Measurements from ENCODE around the gene BTBD16. TPM values are rescaled to one million over a fixed set of nuclear protein-coding genes. Genes with fewer than 3 reads are reported as not detected.

BTBD16 gene
- total RNA-seq, 2 donors from 2014 or later = not detected

DNA sequence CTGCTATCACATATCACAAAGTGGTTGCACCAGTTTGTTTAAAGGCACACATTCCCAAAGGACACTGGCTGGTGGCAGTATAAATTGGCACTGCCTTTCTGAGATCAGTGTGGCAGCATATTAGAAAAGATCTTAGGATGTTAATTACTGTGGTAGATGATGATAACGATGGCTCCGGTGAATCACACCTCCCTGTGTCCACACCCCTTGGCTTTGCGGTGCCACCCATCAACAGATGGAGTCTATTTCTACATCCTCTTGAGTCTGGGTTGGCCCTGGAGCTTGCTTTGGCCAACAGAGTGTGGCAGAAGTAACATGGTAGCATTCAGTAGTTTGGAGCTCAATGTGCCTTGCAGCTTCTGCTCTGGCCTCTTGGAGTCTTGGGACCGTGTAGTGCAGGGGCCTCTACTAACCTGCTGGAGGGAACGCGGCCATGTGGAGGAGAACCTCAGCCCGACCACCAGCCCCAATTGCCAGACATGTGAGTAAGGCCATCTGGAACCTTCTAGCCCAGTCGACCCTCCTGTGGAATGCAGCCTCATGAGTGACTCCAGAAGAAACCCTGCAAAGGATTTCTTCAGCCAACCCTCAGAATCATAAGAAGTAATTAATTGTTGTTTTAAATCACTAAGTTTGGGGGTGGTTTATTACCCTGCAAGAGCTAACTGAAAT is 76.2 kb downstream of the BTBD16 start:
- TF ChIP-seq POLR2A (IDR thresholded peaks at IDR 0.05) = no peak
- DNase-seq (no peak), ATAC-seq (no peak)
- Histone ChIP-seq H3K36me3 (replicated peaks in 1 of 2; ENCODE audit: insufficient read depth in 1 of 2, low read depth in 2 of 2) (no peaks in the 10 kb centered on the region), H3K27me3 (no peaks in the 10 kb centered on the region), H3K4me3 (no peak overlapping the region), H3K27ac (no peak overlapping the region), H3K4me1 (no peaks in the 10 kb centered on the region), H3K9me3 (no peaks in the 10 kb centered on the region)
- WGBS, 2 donors = 83 to 86% methylated on average over 7 to 8 of the region's 8 CpGs
- intact Hi-C loops (cut with DNase I) = no loop called here

DNA sequence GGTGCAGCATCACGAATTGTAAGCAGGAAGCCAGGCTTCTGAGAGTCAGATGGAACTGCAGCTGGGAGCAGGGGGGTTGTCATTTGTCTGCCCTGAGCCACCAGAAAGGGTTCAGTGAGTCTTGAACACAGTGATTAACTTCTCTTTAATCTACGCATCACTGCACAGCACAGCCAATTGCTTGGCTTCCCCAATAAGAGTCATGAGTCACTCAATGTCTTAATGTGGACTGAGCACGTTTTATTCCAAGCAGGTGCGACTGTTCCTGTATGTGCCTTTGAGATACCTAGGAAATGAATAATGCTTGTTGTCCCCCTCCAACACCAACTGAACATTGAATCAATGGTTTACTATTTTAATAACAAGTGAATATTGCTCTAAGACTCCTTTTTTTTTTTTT is 77.4 kb downstream of the BTBD16 start:
- WGBS, 2 donors = 75 to 81% methylated on average over 4 of the region's 4 CpGs
- intact Hi-C loops (cut with DNase I) = no loop called here
- DNase-seq = no peak

DNA sequence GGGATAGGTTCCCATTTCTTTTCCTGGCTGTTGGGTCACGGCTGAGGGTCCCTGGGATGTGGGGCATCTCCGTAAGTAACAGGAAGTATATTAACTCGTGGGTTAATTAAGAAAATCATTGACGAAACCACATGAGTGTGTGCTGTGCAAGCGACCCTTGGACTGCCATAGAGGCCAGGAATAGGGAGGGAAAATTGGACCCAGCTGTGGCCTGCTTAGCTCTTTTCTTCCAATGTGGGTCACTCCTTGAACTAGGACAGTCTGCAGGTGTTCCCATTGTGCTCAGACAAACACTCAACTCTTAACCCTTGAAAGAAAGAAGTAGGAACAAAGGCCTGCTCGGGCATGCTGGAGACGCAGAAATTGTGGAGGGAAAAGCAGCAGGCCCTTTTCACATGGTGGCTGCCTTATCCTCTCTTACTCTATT is 77.9 kb downstream of the BTBD16 start:
- Histone ChIP-seq H3K4me1 (no peaks in the 10 kb centered on the region), H3K27ac (no peak overlapping the region), H3K4me3 (no peak overlapping the region), H3K36me3 (replicated peaks in 1 of 2; ENCODE audit: insufficient read depth in 1 of 2, low read depth in 2 of 2) (no peaks in the 10 kb centered on the region), H3K27me3 (no peaks in the 10 kb centered on the region), H3K9me3 (no peaks in the 10 kb centered on the region)
- DNase-seq = no peak
- TF ChIP-seq, protein P1, sequence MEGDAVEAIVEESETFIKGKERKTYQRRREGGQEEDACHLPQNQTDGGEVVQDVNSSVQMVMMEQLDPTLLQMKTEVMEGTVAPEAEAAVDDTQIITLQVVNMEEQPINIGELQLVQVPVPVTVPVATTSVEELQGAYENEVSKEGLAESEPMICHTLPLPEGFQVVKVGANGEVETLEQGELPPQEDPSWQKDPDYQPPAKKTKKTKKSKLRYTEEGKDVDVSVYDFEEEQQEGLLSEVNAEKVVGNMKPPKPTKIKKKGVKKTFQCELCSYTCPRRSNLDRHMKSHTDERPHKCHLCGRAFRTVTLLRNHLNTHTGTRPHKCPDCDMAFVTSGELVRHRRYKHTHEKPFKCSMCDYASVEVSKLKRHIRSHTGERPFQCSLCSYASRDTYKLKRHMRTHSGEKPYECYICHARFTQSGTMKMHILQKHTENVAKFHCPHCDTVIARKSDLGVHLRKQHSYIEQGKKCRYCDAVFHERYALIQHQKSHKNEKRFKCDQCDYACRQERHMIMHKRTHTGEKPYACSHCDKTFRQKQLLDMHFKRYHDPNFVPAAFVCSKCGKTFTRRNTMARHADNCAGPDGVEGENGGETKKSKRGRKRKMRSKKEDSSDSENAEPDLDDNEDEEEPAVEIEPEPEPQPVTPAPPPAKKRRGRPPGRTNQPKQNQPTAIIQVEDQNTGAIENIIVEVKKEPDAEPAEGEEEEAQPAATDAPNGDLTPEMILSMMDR (IDR thresholded peaks at IDR 0.05) = no peak
- no peak for TF ChIP-seq POLR2A (IDR thresholded peaks at IDR 0.05)
- WGBS, 2 donors = 71 to 75% methylated on average over 7 of the region's 7 CpGs
- ATAC-seq = no peak
- intact Hi-C loops (cut with DNase I) = no loop called here

More for the DNA sequence above, 77.4 kb downstream of the BTBD16 start:
- ATAC-seq = no peak
- H3K4me1 ChIP-seq = no peaks in the 10 kb centered on the region
- H3K9me3 ChIP-seq = no peaks in the 10 kb centered on the region
- no peak overlapping the region for H3K4me3 ChIP-seq
- no peaks in the 10 kb centered on the region for H3K36me3 ChIP-seq (replicated peaks in 1 of 2; ENCODE audit: insufficient read depth in 1 of 2, low read depth in 2 of 2)
- H3K27me3 ChIP-seq = no peaks in the 10 kb centered on the region
- H3K27ac ChIP-seq = no peak overlapping the region
- TF ChIP-seq POLR2A (IDR thresholded peaks at IDR 0.05) = no peak
- TF ChIP-seq, protein P1 (IDR thresholded peaks at IDR 0.05) = no peak

DNA sequence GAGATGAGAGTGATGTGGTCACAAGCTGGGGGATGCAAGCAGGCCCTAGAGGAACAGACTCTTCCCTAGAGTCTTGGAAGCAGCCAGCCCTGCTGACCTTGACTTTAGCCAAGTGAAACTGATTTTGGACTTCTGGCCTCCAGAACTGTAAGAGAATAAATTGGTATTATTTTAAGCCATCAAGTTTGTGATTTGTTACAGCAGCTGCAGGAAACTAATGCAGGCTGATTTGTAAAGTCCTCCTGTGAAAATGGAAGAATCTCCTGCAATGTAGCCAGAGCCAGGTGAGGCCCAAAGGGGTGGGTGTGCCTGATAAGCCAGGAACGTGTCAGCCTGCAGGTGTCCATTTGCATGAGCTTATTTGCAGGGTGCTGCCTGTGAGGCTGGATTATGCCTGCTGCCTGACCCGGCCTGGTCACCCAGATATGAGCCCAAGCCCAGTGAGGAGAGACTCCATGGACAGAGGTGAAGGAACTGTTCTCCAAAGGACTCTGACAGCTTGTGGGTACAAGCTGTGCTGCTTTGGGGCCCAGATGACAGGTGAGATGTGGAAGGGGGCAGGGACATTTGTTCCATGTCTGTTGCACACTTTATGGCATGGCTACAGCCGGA is 78.8 kb downstream of the BTBD16 start:
- WGBS, 2 donors = 56 to 59% methylated on average over 1 to 3 of the region's 3 CpGs
- Histone ChIP-seq H3K27me3 (no peaks in the 10 kb centered on the region), H3K4me1 (no peaks in the 10 kb centered on the region), H3K27ac (no peak overlapping the region), H3K36me3 (replicated peaks in 1 of 2; ENCODE audit: insufficient read depth in 1 of 2, low read depth in 2 of 2) (no peaks in the 10 kb centered on the region), H3K9me3 (no peaks in the 10 kb centered on the region), H3K4me3 (no peak overlapping the region)
- ATAC-seq (no peak), DNase-seq (no peak)
- intact Hi-C loops (cut with DNase I) = no loop called here
- TF ChIP-seq, protein P1 (IDR thresholded peaks at IDR 0.05) = no peak
- TF ChIP-seq POLR2A (IDR thresholded peaks at IDR 0.05) = no peak

DNA sequence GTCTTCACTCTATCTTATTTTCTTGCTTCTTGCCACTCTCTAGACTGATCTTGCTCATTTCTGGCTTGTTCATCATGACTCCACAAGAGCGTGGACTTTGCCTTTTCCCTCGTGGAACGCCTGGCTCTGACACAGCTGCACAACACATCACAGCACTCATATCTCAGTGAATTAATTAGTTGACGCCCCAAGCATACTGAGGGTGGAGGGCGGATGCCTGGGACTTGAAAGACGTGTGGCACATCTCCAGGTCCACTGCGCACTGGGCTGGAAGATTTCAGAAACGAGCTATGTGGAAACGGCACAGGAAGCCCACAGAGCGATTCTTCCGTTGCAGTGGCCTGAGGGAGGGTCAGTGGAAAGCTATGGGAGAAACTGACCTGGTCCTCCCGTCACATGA is 79.8 kb downstream of the BTBD16 start:
- H3K4me1 ChIP-seq = no peaks in the 10 kb centered on the region
- 66 to 74% methylated on average over 12 of the region's 12 CpGs for WGBS, 2 donors
- ATAC-seq = no peak
- H3K9me3 ChIP-seq = no peaks in the 10 kb centered on the region
- no peak for TF ChIP-seq POLR2A (IDR thresholded peaks at IDR 0.05)
- TF ChIP-seq, protein P1 (IDR thresholded peaks at IDR 0.05) = no peak
- intact Hi-C loops (cut with DNase I) = no loop called here
- H3K4me3 ChIP-seq = no peak overlapping the region
- H3K27ac ChIP-seq = no peak overlapping the region
- no peaks in the 10 kb centered on the region for H3K27me3 ChIP-seq
- no peaks in the 10 kb centered on the region for H3K36me3 ChIP-seq (replicated peaks in 1 of 2; ENCODE audit: insufficient read depth in 1 of 2, low read depth in 2 of 2)
- DNase-seq = no peak

All from body of pancreas (tissue), 4 donors.